Mucosa of stomach (tissue), 1 donor: ENCODE results near the gene SPEF1.

Source experiments
- H3K27me3 ChIP-seq: one replicate; pipeline ENCODE4 v1.7.0; 2013; ENCODE audit warnings: mild to moderate bottlenecking, low read length; ENCODE audit not compliant: control insufficient read depth, insufficient read depth
- H3K36me3 ChIP-seq: one replicate; pipeline ENCODE4 v1.7.0; 2013; ENCODE audit warnings: low read length; ENCODE audit not compliant: control insufficient read depth, insufficient read depth
- H3K4me1 ChIP-seq: one replicate; pipeline ENCODE4 v1.7.0; 2013; ENCODE audit warnings: mild to moderate bottlenecking, low read length; ENCODE audit not compliant: control insufficient read depth, insufficient read depth
- H3K4me3 ChIP-seq: one replicate; pipeline ENCODE4 v1.7.0; 2013; ENCODE audit warnings: low read length
- H3K9ac ChIP-seq: one replicate; pipeline ENCODE4 v1.7.0; 2013; ENCODE audit warnings: mild to moderate bottlenecking, low read length, moderate library complexity
- H3K9me3 ChIP-seq: one replicate; pipeline ENCODE4 v1.7.0; 2013; ENCODE audit warnings: mild to moderate bottlenecking, low read length, moderate library complexity; ENCODE audit not compliant: control insufficient read depth
- donor health status: Pancreatic carcinoma.

The SPEF1 gene

GRCh38 chr20:3803854-3804253 is 22.6 kb upstream of the SPEF1 start:
- no peak overlapping the region for H3K9ac ChIP-seq
- H3K4me3 ChIP-seq, result no peak overlapping the region
- no peaks in the 10 kb centered on the region for H3K9me3 ChIP-seq
- H3K27me3 ChIP-seq, result no peaks in the 10 kb centered on the region
- H3K36me3 ChIP-seq, result peaks cover 6% of the 10 kb centered on the region
- H3K4me1 ChIP-seq, result peaks cover 48% of the 10 kb centered on the region

- Histone ChIP-seq H3K9me3 (no peaks in the 10 kb centered on the region), H3K9ac (no peak overlapping the region), H3K4me3 (no peak overlapping the region), H3K36me3 (peaks cover 6% of the 10 kb centered on the region), H3K4me1 (peaks cover 51% of the 10 kb centered on the region), H3K27me3 (no peaks in the 10 kb centered on the region)
Measured at GRCh38 chr20:3803289-3803688, 22.0 kb upstream of the SPEF1 start.

GRCh38 chr20:3802524-3803239 is 21.4 kb upstream of the SPEF1 start:
- Histone ChIP-seq H3K9ac (no peak overlapping the region), H3K9me3 (no peaks in the 10 kb centered on the region), H3K4me3 (no peak overlapping the region), H3K4me1 (peaks cover 51% of the 10 kb centered on the region), H3K27me3 (no peaks in the 10 kb centered on the region), H3K36me3 (peaks cover 6% of the 10 kb centered on the region)

GRCh38 chr20:3801846-3802245 is 20.6 kb upstream of the SPEF1 start:
- Histone ChIP-seq H3K4me1 (peaks cover 51% of the 10 kb centered on the region), H3K4me3 (no peak overlapping the region), H3K9me3 (no peaks in the 10 kb centered on the region), H3K36me3 (peaks cover 6% of the 10 kb centered on the region), H3K9ac (no peak overlapping the region), H3K27me3 (no peaks in the 10 kb centered on the region)

GRCh38 chr20:3801299-3801698 is 20.1 kb upstream of the SPEF1 start:
- Histone ChIP-seq H3K9ac (no peak overlapping the region), H3K4me3 (no peak overlapping the region), H3K9me3 (no peaks in the 10 kb centered on the region), H3K36me3 (peaks cover 6% of the 10 kb centered on the region), H3K4me1 (peaks cover 50% of the 10 kb centered on the region), H3K27me3 (no peaks in the 10 kb centered on the region)

GRCh38 chr20:3800878-3801260 is 19.6 kb upstream of the SPEF1 start:
- Histone ChIP-seq H3K9ac (no peak overlapping the region), H3K4me1 (peaks cover 45% of the 10 kb centered on the region), H3K36me3 (peaks cover 6% of the 10 kb centered on the region)

GRCh38 chr20:3800256-3800877 is 19.1 kb upstream of the SPEF1 start:
- Histone ChIP-seq H3K36me3 (peaks cover 6% of the 10 kb centered on the region), H3K4me3 (no peak overlapping the region), H3K4me1 (peaks cover 40% of the 10 kb centered on the region), H3K27me3 (no peaks in the 10 kb centered on the region), H3K9me3 (no peaks in the 10 kb centered on the region), H3K9ac (no peak overlapping the region)

More at GRCh38 chr20:3800878-3801260, 19.6 kb upstream of the SPEF1 start:
- Histone ChIP-seq H3K4me3 (no peak overlapping the region), H3K27me3 (no peaks in the 10 kb centered on the region), H3K9me3 (no peaks in the 10 kb centered on the region)

GRCh38 chr20:3798908-3799248 is 17.6 kb upstream of the SPEF1 start:
- peaks cover 40% of the 10 kb centered on the region for H3K4me1 ChIP-seq
- no peaks in the 10 kb centered on the region for H3K9me3 ChIP-seq
- H3K9ac ChIP-seq, result no peak overlapping the region
- peaks cover 6% of the 10 kb centered on the region for H3K36me3 ChIP-seq
- H3K27me3 ChIP-seq, result no peaks in the 10 kb centered on the region
- H3K4me3 ChIP-seq, result no peak overlapping the region

GRCh38 chr20:3798373-3798768 is 17.1 kb upstream of the SPEF1 start:
- H3K4me1 ChIP-seq, result peaks cover 40% of the 10 kb centered on the region
- no peaks in the 10 kb centered on the region for H3K9me3 ChIP-seq
- peaks cover 5% of the 10 kb centered on the region for H3K36me3 ChIP-seq
- no peak overlapping the region for H3K4me3 ChIP-seq
- H3K27me3 ChIP-seq, result no peaks in the 10 kb centered on the region
- H3K9ac ChIP-seq, result no peak overlapping the region

- H3K9me3 ChIP-seq, result no peaks in the 10 kb centered on the region
- H3K4me3 ChIP-seq, result no peak overlapping the region
- no peaks in the 10 kb centered on the region for H3K27me3 ChIP-seq
- H3K9ac ChIP-seq, result peak overlapping the region; percentile 3
- H3K36me3 ChIP-seq, result no peaks in the 10 kb centered on the region
- peaks cover 40% of the 10 kb centered on the region for H3K4me1 ChIP-seq
Measured at GRCh38 chr20:3797592-3798372, 16.5 kb upstream of the SPEF1 start.

- Histone ChIP-seq H3K9ac (peak overlapping the region; percentile 3), H3K4me3 (peak overlapping the region; percentile 51), H3K36me3 (no peaks in the 10 kb centered on the region), H3K9me3 (no peaks in the 10 kb centered on the region), H3K27me3 (no peaks in the 10 kb centered on the region), H3K4me1 (peaks cover 40% of the 10 kb centered on the region)
Measured at GRCh38 chr20:3797226-3797545, 15.9 kb upstream of the SPEF1 start.

GRCh38 chr20:3796477-3797225 is 15.4 kb upstream of the SPEF1 start:
- H3K9me3 ChIP-seq, result no peaks in the 10 kb centered on the region
- H3K4me3 ChIP-seq, result peak overlapping the region; percentile 51
- H3K36me3 ChIP-seq, result no peaks in the 10 kb centered on the region
- H3K4me1 ChIP-seq, result peaks cover 40% of the 10 kb centered on the region
- H3K27me3 ChIP-seq, result no peaks in the 10 kb centered on the region
- H3K9ac ChIP-seq, result peak overlapping the region; percentile 3
